ENCODE measurements around the gene MINK1. TPM values are rescaled to one million over a fixed set of nuclear protein-coding genes. Genes with fewer than 3 reads are reported as not detected.

The MINK1 gene
- total RNA-seq, 1 experiment from 2014 or later, result 105 TPM

GRCh38 chr17:4843321-4844000 is 10.3 kb downstream of the MINK1 start (continued):
- TF ChIP-seq ARID4B (CRISPR knock-in tag; IDR thresholded peaks at IDR 0.05; ENCODE audit: borderline replicate concordance) (no peak), NFYB (CRISPR knock-in tag; conservative IDR thresholded peaks at IDR 0.05; ENCODE audit: low read depth) (no peak), CREB1 (CRISPR knock-in tag; IDR thresholded peaks at IDR 0.05) (no peak), MXD4 (CRISPR knock-in tag; IDR thresholded peaks at IDR 0.05; ENCODE audit: borderline replicate concordance) (no peak), MLX (CRISPR knock-in tag; IDR thresholded peaks at IDR 0.05) (no peak), NR2C2 (CRISPR knock-in tag; IDR thresholded peaks at IDR 0.05) (no peak), CREM (CRISPR knock-in tag; IDR thresholded peaks at IDR 0.05) (no peak), ZNF121 (CRISPR knock-in tag; IDR thresholded peaks at IDR 0.05) (no peak), IRF2 (CRISPR knock-in tag; IDR thresholded peaks at IDR 0.05; ENCODE audit: borderline replicate concordance, low read depth) (no peak)

GRCh38 chr17:4845118-4845517 is 12.0 kb downstream of the MINK1 start:
- Mint-ChIP-seq H3K27me3 (ENCODE audit: low read depth) (no peaks in the 10 kb centered on the region), H3K4me3 (no peak overlapping the region), H3K9me3 (no peaks in the 10 kb centered on the region), H3K36me3 (no peaks in the 10 kb centered on the region), H3K4me1 (peaks cover 43% of the 10 kb centered on the region), H3K27ac (peak overlapping the region; percentile 57; the same call in 1 of the 2 replicates)
- POLR2A ChIA-PET, result no interaction called here
- CTCF ChIA-PET, result no interaction called here
- no peak for TF ChIP-seq CREB1 (CRISPR knock-in tag; IDR thresholded peaks at IDR 0.05)
- no peak for TF ChIP-seq OVOL2 (CRISPR knock-in tag; IDR thresholded peaks at IDR 0.05; ENCODE audit: borderline replicate concordance)
- no peak for TF ChIP-seq PRDM15 (CRISPR knock-in tag; IDR thresholded peaks at IDR 0.05)
- no peak for TF ChIP-seq STAT6 (CRISPR knock-in tag; conservative IDR thresholded peaks at IDR 0.05; ENCODE audit: low read depth)
- no peak for TF ChIP-seq ZNF219 (CRISPR knock-in tag; IDR thresholded peaks at IDR 0.05; ENCODE audit: borderline replicate concordance)
- no peak for TF ChIP-seq MYBL2 (CRISPR knock-in tag; IDR thresholded peaks at IDR 0.05)
- no peak for TF ChIP-seq USF2 (CRISPR knock-in tag; IDR thresholded peaks at IDR 0.05)
- TF ChIP-seq USF1 (CRISPR knock-in tag; IDR thresholded peaks at IDR 0.05), result no peak
- no peak for TF ChIP-seq SOX15 (CRISPR knock-in tag; IDR thresholded peaks at IDR 0.05)
- no peak for TF ChIP-seq CREM (CRISPR knock-in tag; IDR thresholded peaks at IDR 0.05)
- no peak for TF ChIP-seq ERG (CRISPR knock-in tag; IDR thresholded peaks at IDR 0.05)
- TF ChIP-seq CDX4 (CRISPR knock-in tag; IDR thresholded peaks at IDR 0.05; ENCODE audit: borderline replicate concordance), result no peak
- no peak for TF ChIP-seq ZNF263 (CRISPR knock-in tag; IDR thresholded peaks at IDR 0.05; ENCODE audit: low read depth)
- TF ChIP-seq NFATC4 (CRISPR knock-in tag; IDR thresholded peaks at IDR 0.05), result no peak
- ATAC-seq (no peak), DNase-seq (ENCODE audit: low spot score) (no peak)

Measured in WTC11 (cell line).